DMS79 treated with DMSO at 0.1 percent for 48 hours (cell line): Measurements from ENCODE around the gene NOSTRIN.
"Not testable (repeated sequence)": the region's sequence is repeated elsewhere in the genome, so short reads cannot be mapped to it uniquely, and the experiment has no call there.

Source experiments
- DNase-seq: peaks from one replicate; lab custom pipeline; 2025; lab: John Stamatoyannopoulos, UW

Gene NOSTRIN

DNA sequence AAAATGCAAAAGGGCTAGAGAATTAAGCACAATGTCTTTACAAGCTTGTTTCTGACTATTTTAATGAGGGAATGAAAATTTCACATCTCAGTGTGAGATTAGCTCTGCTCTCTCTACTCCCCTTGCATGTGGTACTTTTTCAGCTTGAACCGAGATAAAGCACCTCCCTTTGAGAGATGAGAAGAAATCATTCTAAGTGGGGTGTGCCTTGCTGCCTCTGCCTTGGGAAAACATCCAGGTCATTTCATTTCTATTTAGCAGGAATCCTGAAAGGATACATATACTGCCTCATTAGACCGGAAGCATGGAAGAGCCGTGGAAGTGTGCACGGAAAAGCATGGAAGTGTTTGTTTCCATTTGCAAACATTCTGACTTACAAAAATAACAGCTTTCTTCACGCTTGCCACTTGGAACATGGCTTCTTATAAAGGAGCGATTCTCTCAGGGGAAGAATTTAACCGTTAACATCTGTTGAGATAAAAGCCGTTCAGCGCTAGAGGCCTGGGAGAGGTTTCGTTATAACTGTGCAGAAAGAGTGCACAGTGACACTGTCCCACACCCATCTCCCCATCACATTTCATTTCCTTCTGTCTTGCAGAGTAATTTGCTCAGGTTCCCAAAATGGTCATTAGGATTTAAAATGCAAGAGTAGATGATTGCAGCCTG, 16.7 kb downstream of the NOSTRIN start:
- DNase-seq, result no peak

DNA sequence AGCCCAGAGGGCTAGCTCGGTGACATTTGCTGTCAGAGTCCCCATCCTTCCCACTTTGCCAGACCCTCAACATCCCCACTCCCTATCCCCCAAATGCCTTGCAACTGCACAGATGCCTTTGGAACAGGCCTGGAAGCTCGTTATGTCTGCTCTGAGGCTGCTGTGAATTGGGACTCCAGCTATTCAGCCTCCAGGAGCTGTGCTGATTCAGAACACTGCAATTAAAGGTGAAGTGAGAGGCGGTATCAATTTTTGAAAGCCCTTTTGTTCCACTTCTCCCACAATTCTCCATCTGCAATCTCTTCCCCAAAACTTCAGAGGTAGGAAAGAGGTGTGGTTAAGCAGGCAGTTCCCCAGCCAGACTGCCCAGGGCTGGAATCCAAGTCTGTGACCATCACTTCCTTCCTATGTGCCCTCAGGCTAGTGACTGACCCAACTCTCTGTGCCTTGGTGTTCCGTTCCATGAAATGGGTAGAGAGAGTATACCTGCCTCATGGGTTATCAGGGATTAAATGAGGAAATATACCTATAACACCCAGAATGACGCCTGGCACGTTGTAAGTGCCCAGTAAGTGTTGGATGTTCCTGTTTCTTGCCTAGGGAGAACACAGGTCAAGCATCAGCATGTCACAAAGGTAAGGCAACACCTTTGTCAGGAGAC, 17.5 kb downstream of the NOSTRIN start:
- no peak for DNase-seq

DNA sequence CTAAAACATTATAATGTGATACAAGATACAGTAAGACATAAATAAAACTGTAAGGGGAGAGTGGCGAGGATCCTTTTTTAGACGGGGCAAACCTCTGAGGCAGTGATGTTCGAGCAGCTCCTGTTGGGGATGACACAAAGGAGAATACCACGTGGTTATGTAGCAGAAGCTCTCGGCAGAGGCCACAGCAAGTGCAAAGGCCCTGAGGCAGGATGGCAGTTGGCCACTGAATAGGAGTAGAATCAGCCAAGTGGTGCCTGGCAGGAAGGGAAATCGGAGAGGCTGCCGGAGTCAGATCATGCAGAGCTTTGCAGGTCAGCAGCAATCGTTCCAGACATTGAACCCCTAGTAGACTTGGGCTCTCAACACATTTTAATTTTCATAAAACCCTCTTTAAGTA, 19.1 kb downstream of the NOSTRIN start:
- DNase-seq, result no peak

GRCh38 chr2:168821992-168822391, 19.6 kb downstream of the NOSTRIN start:
- no peak for DNase-seq

DNA sequence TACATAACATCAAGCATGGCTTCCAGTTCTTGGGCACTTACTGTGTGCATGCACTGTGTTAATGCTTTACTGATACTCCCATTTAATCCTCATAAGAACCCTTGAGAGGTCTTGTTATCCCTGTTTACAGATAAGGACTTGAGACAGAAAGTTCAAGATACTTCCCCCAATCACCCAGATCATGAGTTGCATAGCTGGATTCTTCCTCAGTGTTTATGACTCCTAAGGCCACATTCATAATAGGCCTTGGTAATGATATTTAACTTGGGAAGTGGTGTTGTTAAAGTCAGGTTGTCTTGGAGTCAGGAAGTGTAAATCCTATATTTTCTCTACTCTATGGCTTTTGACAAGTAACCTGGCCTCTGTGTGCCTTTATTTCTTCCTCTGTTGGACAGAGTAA, 22.7 kb downstream of the NOSTRIN start:
- DNase-seq, result no peak

- DNase-seq, result no peak
Measured at GRCh38 chr2:168830958-168831357, 28.5 kb downstream of the NOSTRIN start.

DNA sequence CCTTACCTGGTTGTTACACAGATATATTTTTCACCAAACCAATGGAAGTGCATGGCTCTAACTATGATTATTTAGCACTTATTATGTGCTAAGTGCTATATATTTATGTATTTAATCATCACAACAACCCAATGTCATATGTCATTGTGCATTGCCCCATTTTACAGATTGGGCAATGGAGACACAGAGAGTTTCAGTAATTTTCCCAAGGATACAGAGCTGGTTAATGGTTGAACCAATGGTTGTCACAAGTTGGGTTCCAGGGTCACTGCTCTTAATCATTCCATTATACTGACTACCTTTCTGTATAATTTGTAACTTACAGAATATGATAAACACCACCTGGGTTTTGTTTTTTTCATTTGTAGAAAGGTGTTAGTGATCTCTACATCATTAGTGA, 29.2 kb downstream of the NOSTRIN start:
- no peak for DNase-seq

- no peak for DNase-seq
Measured at GRCh38 chr2:168835969-168836368, 33.5 kb downstream of the NOSTRIN start.

- DNase-seq, result peak; percentile 18
Measured at GRCh38 chr2:168841445-168841844, 39.0 kb downstream of the NOSTRIN start.

- DNase-seq, result no peak
Measured at GRCh38 chr2:168843253-168843652, 40.8 kb downstream of the NOSTRIN start.

DNA sequence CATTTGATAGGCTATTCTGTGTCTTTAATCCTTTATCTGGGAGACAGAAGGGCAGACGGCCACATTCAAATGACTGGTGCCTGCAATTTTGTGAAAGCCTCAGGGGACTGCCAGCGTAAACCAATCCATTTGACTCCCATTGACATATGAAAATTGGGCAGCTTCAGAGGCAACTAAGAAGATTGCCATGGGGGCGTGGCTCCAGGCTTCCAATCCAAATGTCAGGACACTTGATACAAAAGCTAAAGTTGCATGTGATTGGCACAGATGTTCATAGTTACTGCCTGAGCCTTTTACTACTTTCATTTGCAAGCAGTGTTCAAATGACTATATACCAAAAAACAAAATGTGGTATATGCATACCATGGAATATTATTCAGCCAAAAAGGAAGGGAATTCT, 45.8 kb downstream of the NOSTRIN start:
- no peak for DNase-seq

GRCh38 chr2:168849610-168850009, 47.2 kb downstream of the NOSTRIN start:
- DNase-seq, result peak; percentile 47

GRCh38 chr2:168850846-168851245, 48.4 kb downstream of the NOSTRIN start:
- no peak for DNase-seq

DNA sequence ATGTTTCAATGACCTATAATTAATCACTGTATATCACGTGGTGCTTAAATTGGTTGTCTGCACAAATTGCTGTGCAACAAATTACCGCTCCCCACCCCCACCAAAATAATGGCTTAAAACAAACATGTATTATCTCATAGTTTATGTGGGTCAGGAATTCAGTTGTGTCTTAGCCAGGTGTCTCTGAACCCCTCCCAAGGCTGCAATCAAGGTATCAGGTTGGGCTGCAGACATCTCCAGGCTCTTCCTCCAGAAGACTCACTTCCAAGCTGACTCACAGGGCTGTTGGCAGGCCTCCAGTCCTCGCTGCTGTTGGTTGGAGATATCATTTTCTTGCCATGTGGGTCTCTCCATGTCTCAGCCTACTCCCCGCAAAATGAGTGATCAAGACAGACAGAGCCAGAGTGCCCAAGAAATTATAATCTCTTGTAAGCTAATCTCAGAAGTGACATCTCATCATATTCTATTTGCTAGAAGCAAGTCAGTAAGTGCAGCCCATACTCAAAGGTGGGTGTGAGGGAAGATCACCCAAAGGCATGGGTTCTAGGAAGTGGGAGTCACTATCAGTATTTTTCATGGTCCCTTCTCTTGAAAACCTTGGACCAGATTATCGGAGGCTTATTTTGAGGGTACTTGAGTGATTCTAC, 49.4 kb downstream of the NOSTRIN start:
- peak; percentile 18 for DNase-seq

DNA sequence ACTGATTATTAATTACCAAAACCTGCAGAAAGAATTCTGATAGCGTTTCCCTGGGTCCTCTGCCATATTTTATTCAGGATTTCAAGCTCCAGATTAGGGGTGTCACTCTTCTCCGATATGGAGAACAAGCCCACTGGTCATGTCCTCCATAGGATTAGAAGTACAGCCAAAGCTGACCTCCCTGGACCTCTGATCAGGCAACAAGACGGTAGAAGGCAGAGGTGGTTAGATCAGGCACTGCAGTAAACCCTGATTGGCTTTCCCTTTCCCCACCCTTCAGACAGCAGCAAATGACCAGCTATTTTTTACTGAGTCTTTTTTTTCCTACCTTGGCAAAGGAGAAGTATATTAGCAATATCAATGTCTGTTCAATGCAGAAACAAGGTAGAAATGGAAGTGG, 50.0 kb downstream of the NOSTRIN start:
- no peak for DNase-seq

- DNase-seq, result no peak
Measured at GRCh38 chr2:168853471-168853870, 51.0 kb downstream of the NOSTRIN start.

- no peak for DNase-seq
Measured at GRCh38 chr2:168854651-168855050, 52.2 kb downstream of the NOSTRIN start.

DNA sequence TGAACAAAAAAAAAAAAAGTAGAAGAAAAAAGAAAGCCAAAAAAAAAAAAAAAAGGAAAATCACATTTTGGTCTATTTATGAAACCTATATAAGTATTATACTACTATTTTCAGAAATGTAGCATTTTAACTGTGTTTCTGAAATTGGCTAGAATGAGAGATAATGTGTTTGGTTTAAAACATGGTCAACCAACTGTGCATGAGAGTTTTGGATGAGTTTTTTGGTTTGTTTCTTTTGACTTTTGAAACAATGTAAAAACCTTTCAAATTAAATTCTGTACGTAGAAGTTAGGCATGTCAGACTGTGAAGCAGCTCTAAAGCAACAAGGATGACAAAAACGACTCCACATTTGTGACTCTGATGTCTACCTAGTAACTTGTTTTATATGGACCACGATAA, 53.2 kb downstream of the NOSTRIN start:
- DNase-seq, result no peak

DNA sequence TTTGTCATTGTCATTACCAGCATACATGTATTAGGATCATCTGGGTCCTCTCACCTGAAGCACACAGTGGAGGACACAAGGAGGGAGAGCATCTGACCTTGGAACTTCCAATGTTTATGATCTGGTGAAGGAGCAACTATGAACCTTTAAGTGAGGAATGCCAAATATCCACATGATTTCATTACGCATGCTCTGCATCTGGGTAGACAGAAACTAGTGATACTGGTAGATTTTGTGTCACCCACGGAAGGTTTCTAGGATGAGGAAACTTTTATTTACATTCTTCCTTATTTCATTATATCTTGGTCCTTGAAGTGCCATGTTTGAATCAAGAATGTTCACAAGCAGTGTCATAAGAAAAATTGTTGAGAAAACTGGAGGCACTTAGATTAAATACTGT, 55.7 kb downstream of the NOSTRIN start:
- no peak for DNase-seq

- not testable (repeated sequence) for DNase-seq
Measured at GRCh38 chr2:168867164-168867563, 64.7 kb downstream of the NOSTRIN start.

DNA sequence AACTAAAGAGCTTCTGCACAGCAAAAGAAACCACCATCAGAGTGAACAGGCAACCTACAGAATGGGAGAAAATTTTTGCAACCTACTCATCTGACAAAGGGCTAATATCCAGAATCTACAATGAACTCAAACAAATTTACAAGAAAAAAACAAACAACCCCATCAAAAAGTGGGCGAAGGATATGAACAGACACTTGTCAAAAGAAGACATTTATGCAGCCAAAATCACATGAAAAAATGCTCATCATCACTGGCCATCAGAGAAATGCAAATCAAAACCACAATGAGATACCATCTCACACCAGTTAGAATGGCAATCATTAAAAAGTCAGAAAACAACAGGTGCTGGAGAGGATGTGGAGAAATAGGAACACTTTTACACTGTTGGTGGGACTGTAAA, 67.9 kb downstream of the NOSTRIN start:
- not testable (repeated sequence) for DNase-seq

- not testable (repeated sequence) for DNase-seq
Measured at GRCh38 chr2:168870824-168871223, 68.4 kb downstream of the NOSTRIN start.

- no peak for DNase-seq
Measured at GRCh38 chr2:168874368-168875054, 72.1 kb downstream of the NOSTRIN start.
